ENCODE measurements around the gene CHODL.
A peak's percentile ranks its signal among the peaks of the same experiment; 100 is the strongest.

CHODL gene

GRCh38 chr21:18244671-18245463 is at the start of gene CHODL:
Gene CHODL (plus strand): TSS chr21:18244833. CDS start chr21:18245224, 391 bp downstream.
- no peaks in the 10 kb centered on the region for H3K36me3 ChIP-seq (ENCODE audit: control insufficient read depth, insufficient read depth, low read length)
- H3K27me3 ChIP-seq (ENCODE audit: control insufficient read depth, insufficient read depth, low read length) = no peaks in the 10 kb centered on the region
- no peaks in the 10 kb centered on the region for H3K79me2 ChIP-seq
- H3K4me1 ChIP-seq = no peaks in the 10 kb centered on the region
- no peak within 1 kb of the TSS for H3K27ac ChIP-seq
- H3K9ac ChIP-seq = no peak within 1 kb of the TSS
- H3K4me2 ChIP-seq (ENCODE audit: low read length) = peak within 1 kb of the TSS; percentile 81
- TF ChIP-seq CTCF (IDR thresholded peaks at IDR 0.05) = no peak
- peak within 1 kb of the TSS; percentile 49 for H3K4me3 ChIP-seq (ENCODE audit: low read depth, low read length)
- H2AFZ ChIP-seq = no peak within 1 kb of the TSS
- H3K9me3 ChIP-seq (ENCODE audit: control insufficient read depth, low read length) = no peaks in the 10 kb centered on the region

GRCh38 chr21:18204931-18205330 is 39.7 kb upstream of the CHODL start:
- H3K79me2 ChIP-seq = no peaks in the 10 kb centered on the region
- H3K27ac ChIP-seq = no peak overlapping the region
- no peak overlapping the region for H3K9ac ChIP-seq

GRCh38 chr21:18218331-18218730 is 26.3 kb upstream of the CHODL start:
- no peaks in the 10 kb centered on the region for H3K4me1 ChIP-seq
- H3K9me3 ChIP-seq (ENCODE audit: control insufficient read depth, low read length) = no peaks in the 10 kb centered on the region
- no peak overlapping the region for H3K27ac ChIP-seq
- no peaks in the 10 kb centered on the region for H3K36me3 ChIP-seq (ENCODE audit: control insufficient read depth, insufficient read depth, low read length)
- H3K4me3 ChIP-seq (ENCODE audit: low read depth, low read length) = no peak overlapping the region
- no peaks in the 10 kb centered on the region for H3K79me2 ChIP-seq
- H3K27me3 ChIP-seq (ENCODE audit: control insufficient read depth, insufficient read depth, low read length) = no peaks in the 10 kb centered on the region
- no peak for TF ChIP-seq CTCF (IDR thresholded peaks at IDR 0.05)
- H3K9ac ChIP-seq = no peak overlapping the region
- no peak overlapping the region for H3K4me2 ChIP-seq (ENCODE audit: low read length)
- H2AFZ ChIP-seq = no peak overlapping the region

More at GRCh38 chr21:18204931-18205330, 39.7 kb upstream of the CHODL start:
- Histone ChIP-seq H3K27me3 (ENCODE audit: control insufficient read depth, insufficient read depth, low read length) (no peaks in the 10 kb centered on the region), H3K4me2 (ENCODE audit: low read length) (no peak overlapping the region), H3K9me3 (ENCODE audit: control insufficient read depth, low read length) (no peaks in the 10 kb centered on the region), H2AFZ (no peak overlapping the region), H3K4me3 (ENCODE audit: low read depth, low read length) (no peak overlapping the region), H3K4me1 (no peaks in the 10 kb centered on the region), H3K36me3 (ENCODE audit: control insufficient read depth, insufficient read depth, low read length) (no peaks in the 10 kb centered on the region)
- no peak for TF ChIP-seq CTCF (IDR thresholded peaks at IDR 0.05)

- H2AFZ ChIP-seq = no peak overlapping the region
- H3K36me3 ChIP-seq (ENCODE audit: control insufficient read depth, insufficient read depth, low read length) = no peaks in the 10 kb centered on the region
- H3K79me2 ChIP-seq = no peaks in the 10 kb centered on the region
- H3K4me2 ChIP-seq (ENCODE audit: low read length) = no peak overlapping the region
- H3K9ac ChIP-seq = no peak overlapping the region
- no peaks in the 10 kb centered on the region for H3K9me3 ChIP-seq (ENCODE audit: control insufficient read depth, low read length)
- no peak overlapping the region for H3K4me3 ChIP-seq (ENCODE audit: low read depth, low read length)
- H3K27me3 ChIP-seq (ENCODE audit: control insufficient read depth, insufficient read depth, low read length) = no peaks in the 10 kb centered on the region
- no peaks in the 10 kb centered on the region for H3K4me1 ChIP-seq
- H3K27ac ChIP-seq = no peak overlapping the region
- no peak for TF ChIP-seq CTCF (IDR thresholded peaks at IDR 0.05)
Measured at GRCh38 chr21:18220498-18220897, 24.1 kb upstream of the CHODL start.

GRCh38 chr21:18222346-18222745 is 22.3 kb upstream of the CHODL start:
- no peak overlapping the region for H2AFZ ChIP-seq
- TF ChIP-seq CTCF (IDR thresholded peaks at IDR 0.05) = no peak
- no peak overlapping the region for H3K27ac ChIP-seq
- H3K36me3 ChIP-seq (ENCODE audit: control insufficient read depth, insufficient read depth, low read length) = no peaks in the 10 kb centered on the region
- no peak overlapping the region for H3K4me2 ChIP-seq (ENCODE audit: low read length)
- no peaks in the 10 kb centered on the region for H3K79me2 ChIP-seq
- H3K9ac ChIP-seq = no peak overlapping the region
- H3K27me3 ChIP-seq (ENCODE audit: control insufficient read depth, insufficient read depth, low read length) = no peaks in the 10 kb centered on the region
- no peaks in the 10 kb centered on the region for H3K4me1 ChIP-seq
- no peak overlapping the region for H3K4me3 ChIP-seq (ENCODE audit: low read depth, low read length)
- no peaks in the 10 kb centered on the region for H3K9me3 ChIP-seq (ENCODE audit: control insufficient read depth, low read length)

All from parathyroid adenoma (tissue), 2 donors.